Astrocyte of the cerebellum (primary cell): ENCODE measurements around the gene HYAL1.

ENCODE experiments used
- DNase-seq: peaks from one replicate; pipeline ENCODE4 v3.0.0-alpha.2; 2011; ENCODE audit warnings: low read depth
- H3K4me3 ChIP-seq: 2 replicates; pipeline ENCODE4 v1.5.1; 2011; ENCODE audit warnings: mild to moderate bottlenecking, low read depth, low read length, moderate library complexity
- CTCF ChIP-seq: IDR thresholded peaks from 2 replicates; pipeline ENCODE4 v1.5.1; 2012; ENCODE audit warnings: low read length, low read depth, moderate library complexity, mild to moderate bottlenecking; ENCODE audit errors: missing control alignments
- in situ Hi-C: cut with HindIII; loops from 2 replicates; pipeline ENCODE4 v1.10.0; 2017; ENCODE audit warnings: low sequenced_read_pairs

The HYAL1 gene

DNA sequence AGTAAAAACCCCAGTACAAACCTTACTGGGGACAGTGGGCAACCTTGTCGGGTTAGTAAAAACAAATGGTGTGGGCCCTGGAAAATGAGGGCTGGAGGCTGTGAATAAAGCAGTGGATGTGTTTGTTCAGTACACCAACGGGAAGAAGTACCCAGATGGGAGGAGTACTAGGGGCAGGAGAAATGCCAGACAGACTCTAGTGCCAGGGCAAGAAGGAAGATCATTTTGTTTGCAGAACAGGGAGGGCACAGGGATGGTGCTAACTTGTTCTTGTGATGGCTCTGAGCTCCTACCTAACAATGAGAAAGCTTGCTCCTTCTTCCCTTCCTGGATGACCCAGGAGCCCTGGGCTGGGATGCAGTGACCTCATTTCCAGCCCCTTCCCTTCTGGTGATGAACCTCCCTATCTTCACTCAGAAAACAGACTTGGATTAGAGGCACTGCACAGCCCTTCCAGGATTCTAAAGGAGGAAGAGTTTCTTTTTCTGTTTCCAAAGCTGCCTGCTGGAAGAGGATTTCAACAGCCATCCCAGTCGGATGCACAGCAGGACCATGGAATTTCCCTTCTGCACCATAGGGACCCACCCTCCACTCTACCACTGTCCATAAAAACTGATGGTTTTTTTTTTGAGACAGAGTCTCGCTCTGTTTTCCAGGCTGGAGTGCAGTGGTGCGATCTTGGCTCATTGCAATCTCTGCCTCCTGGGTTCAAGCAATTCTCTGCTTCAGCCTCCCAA is 31.1 kb upstream of the HYAL1 start:
- TF ChIP-seq CTCF: no peak
- in situ Hi-C loops: loop anchor here (5.0 kb wide), 1 partner anchor 203 kb away; no protein-coding TSS in a partner anchor
- no peak for DNase-seq
- no peak overlapping the region for H3K4me3 ChIP-seq

DNA sequence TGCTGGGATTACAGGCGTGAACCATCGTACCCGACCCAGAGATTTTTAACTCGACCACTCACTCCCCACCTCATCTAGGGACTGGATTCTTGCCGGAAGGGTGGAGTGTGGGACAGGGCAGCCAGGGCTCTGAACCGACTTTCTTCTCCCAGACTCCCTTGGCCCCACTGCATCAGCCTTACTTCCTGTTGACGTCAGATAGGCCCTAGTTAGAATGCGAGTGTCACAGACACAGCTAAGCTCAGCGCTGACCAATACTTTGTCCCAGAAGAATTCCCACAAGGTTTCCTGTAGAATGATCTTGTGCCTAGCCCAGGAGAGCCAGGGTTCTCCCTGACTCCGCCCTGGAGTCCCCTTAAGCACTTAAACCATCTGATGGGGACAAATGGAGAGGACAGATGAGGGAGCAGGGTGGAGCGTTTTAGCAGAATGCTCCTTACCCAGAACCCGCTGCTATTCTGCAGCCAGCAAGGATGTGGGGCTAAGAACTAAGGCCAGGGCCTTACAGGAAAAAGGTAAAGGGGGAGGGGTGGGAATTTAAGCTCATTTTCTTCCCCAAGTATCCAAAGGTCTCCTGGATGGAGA is 30.5 kb upstream of the HYAL1 start:
- no peak for TF ChIP-seq CTCF
- no peak for DNase-seq
- in situ Hi-C loops: loop anchor here (5.0 kb wide), 1 partner anchor 203 kb away; no protein-coding TSS in a partner anchor
- H3K4me3 ChIP-seq: no peak overlapping the region

DNA sequence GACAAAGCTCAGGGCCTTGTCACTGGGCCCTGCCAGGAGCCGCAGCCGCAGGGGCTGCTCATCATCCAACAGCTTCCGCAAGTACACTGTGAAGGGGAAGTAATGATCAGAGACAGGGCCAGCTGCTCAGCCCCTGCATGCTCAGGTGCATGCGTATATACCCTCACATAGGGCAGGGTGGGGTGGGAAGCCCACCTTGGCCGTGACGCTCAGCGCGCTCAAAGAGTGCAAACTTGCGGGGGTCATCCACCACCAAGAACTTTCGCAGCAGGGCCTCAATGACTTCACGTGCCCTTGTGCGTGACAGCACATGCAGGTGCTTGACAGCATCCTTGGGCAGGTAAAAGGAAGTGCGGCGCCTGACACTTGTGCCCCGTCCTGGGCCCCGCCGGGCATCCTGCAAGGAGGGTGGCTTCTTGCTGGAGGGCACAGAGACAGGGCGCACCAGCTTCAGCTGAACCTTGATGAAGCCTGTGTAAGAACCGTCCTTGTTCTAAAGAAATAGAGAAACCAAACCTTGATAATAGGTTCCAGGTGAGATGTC is 28.1 kb upstream of the HYAL1 start:
- DNase-seq: no peak
- in situ Hi-C loops: loop anchor here (5.0 kb wide), 1 partner anchor 206 kb away; no protein-coding TSS in a partner anchor
- H3K4me3 ChIP-seq: no peak overlapping the region
- no peak for TF ChIP-seq CTCF

DNA sequence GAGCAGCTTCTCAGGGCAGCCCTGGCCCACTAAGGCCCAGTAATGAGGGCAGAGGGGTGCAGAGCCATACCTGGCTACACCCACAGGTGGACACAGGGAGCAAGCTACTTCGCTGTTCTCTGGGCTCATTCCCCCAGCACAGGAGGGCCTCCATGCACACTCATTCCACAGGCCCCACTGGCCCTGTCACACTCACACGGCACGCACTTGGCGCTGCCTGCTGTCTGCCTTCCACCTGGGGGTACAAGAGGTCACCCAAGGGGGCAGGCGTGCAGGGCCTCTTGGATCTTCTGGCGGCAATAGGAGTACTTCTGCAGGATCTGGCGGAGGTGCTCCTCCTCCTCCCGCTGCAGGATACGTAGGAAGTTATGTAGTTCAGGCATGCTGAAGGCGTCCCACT is 27.0 kb upstream of the HYAL1 start:
- no peak for TF ChIP-seq CTCF
- in situ Hi-C loops: loop anchor here (5.0 kb wide), 1 partner anchor 207 kb away; no protein-coding TSS in a partner anchor
- no peak overlapping the region for H3K4me3 ChIP-seq
- no peak for DNase-seq

- DNase-seq: peak; percentile 91
- in situ Hi-C loops: no loop called here
- TF ChIP-seq CTCF: no peak
- peak within 1 kb of the TSS; percentile 88 for H3K4me3 ChIP-seq
These were observed 24.7 kb upstream of the HYAL1 start, which contains the start of gene TUSC2 for GRCh38 chr3:50327943-50328691. TUSC2 (minus strand) TSS chr3:50328223; CDS start chr3:50328099, 124 bp downstream.

DNA sequence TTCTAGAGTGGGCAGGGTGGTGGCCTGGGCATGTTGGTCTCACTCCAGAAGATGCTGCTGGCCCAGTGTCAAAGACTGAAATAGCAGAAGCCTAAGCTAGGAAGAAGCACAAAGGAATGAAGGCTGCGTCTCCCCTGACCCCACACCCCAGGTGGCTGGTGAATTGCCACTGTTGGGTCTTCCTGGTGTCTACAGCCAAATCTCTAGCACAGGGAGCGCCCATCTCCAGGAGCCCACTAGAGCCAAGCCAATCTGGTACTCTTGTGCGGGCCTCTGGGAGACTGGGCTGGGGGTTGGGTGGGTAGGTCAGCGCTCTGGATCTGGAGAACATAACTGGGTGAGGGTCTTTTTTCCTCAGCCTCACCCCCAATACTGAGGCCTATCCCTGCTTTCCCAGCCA is 23.8 kb upstream of the HYAL1 start:
- in situ Hi-C loops: no loop called here
- peak overlapping the region; percentile 88 for H3K4me3 ChIP-seq
- TF ChIP-seq CTCF: no peak
- no peak for DNase-seq
